Right atrium auricular region (tissue), 2 donors: ENCODE measurements around the gene SPR. TPM values are rescaled to one million over a fixed set of nuclear protein-coding genes. Genes with fewer than 3 reads are reported as not detected.

Experiments
- DNase-seq: peaks from one replicate; pipeline ENCODE4 v3.0.0-alpha.2; 2019; ENCODE audit warnings: low spot score
- H3K27ac ChIP-seq, 2 donors: fragments of 200-600 bp; sonication (generic); 1 replicate in 1 of 2; 2 replicates in 1 of 2; pipeline ENCODE4 v1.5.1; 2016 to 2019
- H3K27me3 ChIP-seq, 2 donors: fragments of 200-600 bp; sonication (generic); one replicate each; pipeline versions ENCODE4 v1.5.1 to v1.6.0; 2017 to 2019
- H3K36me3 ChIP-seq: fragments of 200-600 bp; sonication (generic); one replicate; pipeline ENCODE4 v1.5.1; 2016
- H3K4me1 ChIP-seq, 2 donors: fragments of 200-600 bp; sonication (generic); one replicate each; pipeline versions ENCODE4 v1.5.1 to v1.6.0; 2017 to 2019
- H3K4me3 ChIP-seq, 2 donors: fragments of 200-600 bp; sonication (generic); 1 replicate in 1 of 2; 2 replicates in 1 of 2; pipeline ENCODE4 v1.5.1; 2017 to 2019; ENCODE audit warnings: mild to moderate bottlenecking in 1 of 2, moderate library complexity in 1 of 2
- H3K9me3 ChIP-seq, 2 donors: fragments of 200-600 bp; sonication (generic); one replicate each; pipeline ENCODE4 v1.5.1; 2019
- total RNA-seq, 2 donors: library from RNA; depleted of rRNA; stranded (reverse); fragments of >200 nt; gene quantifications; one replicate each; pipeline ENCODE4 v1.1.0, GENCODE V29; 2016
- TF ChIP-seq, protein P1 (sequence below), 2 donors: fragments of 200-600 bp; sonication (generic); IDR thresholded peaks; one replicate each; pipeline ENCODE4 v1.5.1; 2019; ENCODE audit warnings: antibody characterized with exemption in 2 of 2

The SPR gene
- total RNA-seq, 2 donors from 2014 or later = 34.5 to 47.8 TPM

DNA sequence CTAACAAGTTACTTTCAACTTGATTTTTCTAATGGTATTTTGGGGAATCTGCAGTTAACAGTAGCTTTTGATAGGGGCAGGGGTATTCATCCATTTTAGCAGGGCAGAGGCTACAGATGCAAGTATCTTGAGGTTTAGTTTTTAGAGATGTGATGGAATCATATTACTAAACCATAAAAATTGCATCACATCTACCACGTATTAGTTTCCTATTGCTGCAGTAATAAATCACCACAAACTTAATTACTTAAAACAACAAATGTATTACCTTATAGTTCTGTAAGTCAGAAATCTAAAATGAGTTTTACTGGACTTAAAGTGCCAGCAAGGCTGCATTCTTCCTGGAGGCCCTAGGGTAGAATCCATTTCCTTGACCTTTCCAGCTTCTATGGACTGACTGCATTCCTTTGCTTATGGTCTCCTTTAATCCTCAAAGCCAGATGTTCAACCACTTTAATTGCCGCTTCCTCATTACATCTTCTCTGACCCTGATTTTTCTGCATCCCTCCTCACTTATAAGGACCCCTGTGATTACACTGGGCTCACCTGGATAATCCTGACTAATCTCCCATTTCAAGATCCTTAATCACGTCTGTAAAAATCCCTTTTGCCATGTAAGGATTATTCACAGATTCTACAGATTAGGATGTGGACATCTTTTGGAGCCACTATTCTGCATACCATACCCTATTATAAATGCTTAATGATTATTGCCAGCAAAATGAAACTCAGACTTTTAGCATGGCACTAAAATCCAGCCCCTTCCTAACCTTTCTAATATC is 39.5 kb upstream of the SPR start:
- Histone ChIP-seq H3K27me3 (no peaks in the 10 kb centered on the region), H3K36me3 (no peaks in the 10 kb centered on the region), H3K4me3 (no peak overlapping the region), H3K27ac (no peak overlapping the region), H3K4me1 (no peaks in the 10 kb centered on the region), H3K9me3 (no peaks in the 10 kb centered on the region)
- TF ChIP-seq, protein P1, sequence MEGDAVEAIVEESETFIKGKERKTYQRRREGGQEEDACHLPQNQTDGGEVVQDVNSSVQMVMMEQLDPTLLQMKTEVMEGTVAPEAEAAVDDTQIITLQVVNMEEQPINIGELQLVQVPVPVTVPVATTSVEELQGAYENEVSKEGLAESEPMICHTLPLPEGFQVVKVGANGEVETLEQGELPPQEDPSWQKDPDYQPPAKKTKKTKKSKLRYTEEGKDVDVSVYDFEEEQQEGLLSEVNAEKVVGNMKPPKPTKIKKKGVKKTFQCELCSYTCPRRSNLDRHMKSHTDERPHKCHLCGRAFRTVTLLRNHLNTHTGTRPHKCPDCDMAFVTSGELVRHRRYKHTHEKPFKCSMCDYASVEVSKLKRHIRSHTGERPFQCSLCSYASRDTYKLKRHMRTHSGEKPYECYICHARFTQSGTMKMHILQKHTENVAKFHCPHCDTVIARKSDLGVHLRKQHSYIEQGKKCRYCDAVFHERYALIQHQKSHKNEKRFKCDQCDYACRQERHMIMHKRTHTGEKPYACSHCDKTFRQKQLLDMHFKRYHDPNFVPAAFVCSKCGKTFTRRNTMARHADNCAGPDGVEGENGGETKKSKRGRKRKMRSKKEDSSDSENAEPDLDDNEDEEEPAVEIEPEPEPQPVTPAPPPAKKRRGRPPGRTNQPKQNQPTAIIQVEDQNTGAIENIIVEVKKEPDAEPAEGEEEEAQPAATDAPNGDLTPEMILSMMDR (IDR thresholded peaks at IDR 0.05) = no peak
- DNase-seq = no peak

DNA sequence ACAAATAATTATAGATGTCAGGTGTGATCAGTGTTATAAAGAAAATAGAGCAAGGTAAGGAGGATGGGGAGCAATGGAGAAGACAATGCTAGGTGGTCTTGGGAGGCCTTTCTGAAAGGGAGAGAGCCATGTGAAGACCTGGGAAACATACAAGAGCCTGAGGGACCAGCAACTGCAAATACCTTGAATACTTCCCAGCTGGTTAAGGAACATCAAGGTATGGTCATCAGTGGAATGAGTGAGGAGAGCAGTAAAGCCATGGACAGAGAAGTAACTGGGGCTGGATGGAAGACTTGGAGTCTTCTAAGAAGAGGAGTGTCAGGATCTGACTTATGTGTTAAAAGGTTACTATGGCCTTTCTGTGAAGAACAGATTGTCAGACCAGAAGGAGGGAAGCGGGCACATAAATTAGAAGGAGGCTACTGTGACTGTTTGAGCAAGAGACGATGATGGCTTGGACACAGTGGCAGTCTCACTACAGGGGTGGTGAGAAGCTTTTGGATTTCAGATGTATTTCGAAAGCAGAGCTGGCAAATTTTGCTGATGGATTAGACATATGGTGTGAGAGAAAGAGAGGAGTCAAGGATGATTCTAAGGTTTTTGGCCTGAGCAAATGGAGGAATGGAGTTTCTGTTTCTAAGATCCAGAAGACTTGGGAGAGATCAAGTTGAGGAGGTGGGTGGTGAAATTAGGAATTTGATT is 38.6 kb upstream of the SPR start:
- Histone ChIP-seq H3K9me3 (no peaks in the 10 kb centered on the region), H3K27me3 (no peaks in the 10 kb centered on the region), H3K27ac (no peak overlapping the region), H3K36me3 (no peaks in the 10 kb centered on the region), H3K4me3 (no peak overlapping the region), H3K4me1 (no peaks in the 10 kb centered on the region)
- TF ChIP-seq, protein P1 (IDR thresholded peaks at IDR 0.05) = no peak
- DNase-seq = no peak

DNA sequence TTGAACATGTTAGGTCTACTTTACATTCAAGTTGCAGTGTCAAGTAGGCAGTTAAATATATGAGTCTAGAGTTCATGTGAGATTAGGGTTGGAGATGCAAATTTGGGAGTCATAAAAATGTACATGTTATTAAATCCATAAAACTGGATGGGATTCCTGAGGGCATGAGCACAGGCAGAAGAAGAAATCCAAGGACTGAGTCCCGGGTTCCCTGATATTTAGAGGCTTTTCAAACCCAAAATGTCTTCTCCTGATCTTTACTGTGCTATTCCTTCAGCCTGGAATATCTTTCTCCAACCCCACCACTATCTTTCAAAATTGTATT is 38.1 kb upstream of the SPR start:
- TF ChIP-seq, protein P1 (IDR thresholded peaks at IDR 0.05) = no peak
- no peaks in the 10 kb centered on the region for H3K36me3 ChIP-seq

DNA sequence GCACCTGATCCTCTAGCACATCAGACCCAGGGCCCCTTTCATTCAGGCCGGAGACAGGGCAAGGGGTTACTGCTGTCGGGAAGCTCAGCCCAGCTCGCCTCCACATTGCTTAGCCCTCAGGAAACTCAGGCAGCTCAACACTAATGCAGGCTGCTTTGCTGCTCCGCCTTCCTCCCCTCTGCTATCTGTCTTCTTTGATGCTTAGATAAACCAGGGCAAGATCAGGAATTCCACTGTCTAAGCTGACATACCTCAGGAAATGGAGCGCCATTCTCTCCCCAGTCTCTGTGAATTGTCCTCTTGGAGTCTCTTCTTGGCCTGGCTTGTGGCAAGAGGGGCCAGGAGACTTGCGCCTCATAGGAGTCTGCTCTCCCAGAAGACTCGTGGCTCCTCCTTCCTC is 35.9 kb upstream of the SPR start:
- TF ChIP-seq, protein P1 (IDR thresholded peaks at IDR 0.05) = no peak
- Histone ChIP-seq H3K9me3 (no peaks in the 10 kb centered on the region), H3K4me3 (no peak overlapping the region), H3K36me3 (no peaks in the 10 kb centered on the region), H3K27ac (no peak overlapping the region), H3K4me1 (no peaks in the 10 kb centered on the region), H3K27me3 (no peaks in the 10 kb centered on the region)
- no peak for DNase-seq

More for the DNA sequence above, 38.1 kb upstream of the SPR start:
- Histone ChIP-seq H3K4me3 (no peak overlapping the region), H3K9me3 (no peaks in the 10 kb centered on the region), H3K27me3 (no peaks in the 10 kb centered on the region), H3K27ac (no peak overlapping the region), H3K4me1 (no peaks in the 10 kb centered on the region)
- no peak for DNase-seq

DNA sequence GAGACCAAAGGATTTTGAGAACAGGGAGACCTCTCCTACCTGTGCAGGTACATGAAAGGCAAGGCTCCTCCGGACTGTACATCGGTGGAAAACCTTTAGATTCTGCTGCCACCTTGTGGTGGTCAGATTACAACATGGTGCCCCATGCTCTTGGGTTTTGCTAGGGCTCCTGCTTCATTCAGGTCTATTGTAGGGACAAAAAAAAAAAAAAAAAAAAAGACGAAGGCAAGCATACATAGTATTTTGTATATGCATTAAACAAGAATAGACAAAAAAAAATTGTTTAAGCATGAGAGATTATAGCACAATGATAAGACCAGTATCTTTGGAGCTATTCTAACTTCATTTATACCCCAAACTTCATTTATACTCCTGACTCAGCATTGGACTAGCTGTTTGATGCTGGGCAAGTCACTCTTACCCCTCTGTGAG is 27.4 kb upstream of the SPR start:
- Histone ChIP-seq H3K27ac (no peak overlapping the region), H3K9me3 (no peaks in the 10 kb centered on the region), H3K4me1 (peaks cover 0 to 9% of the 10 kb centered on the region in 2 donors), H3K36me3 (no peaks in the 10 kb centered on the region), H3K27me3 (no peaks in the 10 kb centered on the region), H3K4me3 (no peak overlapping the region)
- TF ChIP-seq, protein P1 (IDR thresholded peaks at IDR 0.05) = peak; percentile 54 to 71
- no peak for DNase-seq
